WTC11 (cell line): ENCODE results near the gene DIAPH1. TPM values are rescaled to one million over a fixed set of nuclear protein-coding genes. Genes with fewer than 3 reads are reported as not detected.
A peak's percentile ranks its signal among the peaks of the same experiment; 100 is the strongest.

ENCODE experiments used
- ATAC-seq: fragments of 200-7000 bp; cut with Tn5 transposase; 2 replicates; pipeline ENCODE4 v1.10.0; 2021; ENCODE audit warnings: mild to moderate bottlenecking, moderate library complexity
- CTCF ChIA-PET: fragments of 300-600 bp; sonication (Branson Sonifier 250); formaldehyde crosslinking; loops from one replicate; lab custom pipeline; 2021; ENCODE audit warnings: antibody characterized with exemption; lab: Charles Lee
- POLR2A ChIA-PET: fragments of 350-600 bp; sonication (Branson Sonifier 250); formaldehyde crosslinking; loops from one replicate; lab custom pipeline; 2021; ENCODE audit warnings: antibody characterized with exemption; lab: Charles Lee
- DNase-seq: peaks from one replicate; pipeline ENCODE4 v3.0.0; 2021; ENCODE audit warnings: low spot score
- H3K27ac Mint-ChIP-seq: 2 replicates; pipeline ENCODE4 v1.8.0; 2021; ENCODE audit warnings: mixed read lengths
- H3K27me3 Mint-ChIP-seq: 2 replicates; pipeline ENCODE4 v1.8.0; 2021; ENCODE audit warnings: low read depth, mild to moderate bottlenecking, moderate library complexity, mixed read lengths
- H3K36me3 Mint-ChIP-seq: 2 replicates; pipeline ENCODE4 v1.8.0; 2021; ENCODE audit warnings: mixed read lengths
- H3K4me1 Mint-ChIP-seq: 2 replicates; pipeline ENCODE4 v1.8.0; 2022; ENCODE audit warnings: mixed read lengths
- H3K4me3 Mint-ChIP-seq: 2 replicates; pipeline ENCODE4 v1.8.0; 2021; ENCODE audit warnings: mild to moderate bottlenecking, moderate library complexity, mixed read lengths
- H3K9me3 Mint-ChIP-seq: 2 replicates; pipeline ENCODE4 v1.8.0; 2021; ENCODE audit warnings: mixed read lengths
- ATF2 ChIP-seq: sonication (generic); formaldehyde crosslinking; IDR thresholded peaks from 2 replicates; pipeline ENCODE4 v1.8.1; 2022; ENCODE audit warnings: low read depth, missing genetic modification reagents, borderline replicate concordance
- CREB1 ChIP-seq: sonication (generic); formaldehyde crosslinking; IDR thresholded peaks from 2 replicates; pipeline ENCODE4 v1.8.0; 2023; ENCODE audit warnings: mild to moderate bottlenecking, missing genetic modification reagents
- CREM ChIP-seq: sonication (generic); formaldehyde crosslinking; IDR thresholded peaks from 2 replicates; pipeline ENCODE4 v1.8.1; 2022; ENCODE audit warnings: mild to moderate bottlenecking, missing genetic modification reagents, moderate library complexity
- CTCF ChIP-seq: fragments of 200-600 bp; IDR thresholded peaks from 2 replicates; pipeline ENCODE4 v1.8.0; 2022; ENCODE audit warnings: antibody characterized with exemption
- ESRRA ChIP-seq: sonication (generic); formaldehyde crosslinking; IDR thresholded peaks from 2 replicates; pipeline ENCODE4 v1.8.1; 2022; ENCODE audit warnings: mild to moderate bottlenecking, missing genetic modification reagents, borderline replicate concordance
- FOXK1 ChIP-seq: sonication (generic); formaldehyde crosslinking; IDR thresholded peaks from 2 replicates; pipeline ENCODE4 v1.8.0; 2022; ENCODE audit warnings: mild to moderate bottlenecking, moderate library complexity, missing genetic modification reagents
- JAZF1 ChIP-seq: fragments of 250-450 bp; sonication (Bioruptor Pico); IDR thresholded peaks from 2 replicates; pipeline ENCODE4 v1.9.0; 2021; ENCODE audit warnings: moderate library complexity, mild to moderate bottlenecking, inconsistent platforms
- NFATC4 ChIP-seq: fragments of 250-450 bp; sonication (Bioruptor Pico); IDR thresholded peaks from 2 replicates; pipeline ENCODE4 v1.9.0; 2021; ENCODE audit warnings: mild to moderate bottlenecking
- NFYB ChIP-seq: sonication (generic); formaldehyde crosslinking; conservative IDR thresholded peaks from 2 replicates; pipeline ENCODE4 v1.8.0; 2022; ENCODE audit warnings: low read depth, missing genetic modification reagents
- PREB ChIP-seq: sonication (generic); formaldehyde crosslinking; IDR thresholded peaks from 2 replicates; pipeline ENCODE4 v1.8.1; 2022; ENCODE audit warnings: mild to moderate bottlenecking, missing genetic modification reagents, moderate library complexity, borderline replicate concordance
- RORB ChIP-seq: fragments of 250-450 bp; sonication (Bioruptor Pico); IDR thresholded peaks from 2 replicates; pipeline ENCODE4 v1.9.0; 2021; ENCODE audit warnings: mild to moderate bottlenecking
- SMAD3 ChIP-seq: sonication (generic); formaldehyde crosslinking; IDR thresholded peaks from 2 replicates; pipeline ENCODE4 v1.8.0; 2022; ENCODE audit warnings: missing genetic modification reagents, mild to moderate bottlenecking, borderline replicate concordance
- SMAD4 ChIP-seq: sonication (generic); formaldehyde crosslinking; IDR thresholded peaks from 2 replicates; pipeline ENCODE4 v1.8.0; 2022; ENCODE audit warnings: mild to moderate bottlenecking, missing genetic modification reagents
- SOX15 ChIP-seq: fragments of 250-450 bp; sonication (Bioruptor Pico); IDR thresholded peaks from 2 replicates; pipeline ENCODE4 v1.9.0; 2021; ENCODE audit warnings: mild to moderate bottlenecking
- SP1 ChIP-seq: sonication (generic); formaldehyde crosslinking; conservative IDR thresholded peaks from 2 replicates; pipeline ENCODE4 v1.8.1; 2022; ENCODE audit warnings: missing genetic modification reagents
- TEAD4 ChIP-seq: sonication (generic); formaldehyde crosslinking; IDR thresholded peaks from 2 replicates; pipeline ENCODE4 v1.8.0; 2022; ENCODE audit warnings: mild to moderate bottlenecking, missing genetic modification reagents
- USF1 ChIP-seq: sonication (generic); formaldehyde crosslinking; IDR thresholded peaks from 2 replicates; pipeline ENCODE4 v1.8.0; 2022; ENCODE audit warnings: mild to moderate bottlenecking, missing genetic modification reagents
- USF2 ChIP-seq: sonication (generic); formaldehyde crosslinking; IDR thresholded peaks from 2 replicates; pipeline ENCODE4 v1.8.1; 2023; ENCODE audit warnings: mild to moderate bottlenecking, missing genetic modification reagents, moderate library complexity
- ZBTB21 ChIP-seq: sonication (generic); formaldehyde crosslinking; IDR thresholded peaks from 2 replicates; pipeline ENCODE4 v1.8.1; 2023; ENCODE audit warnings: mild to moderate bottlenecking, missing genetic modification reagents, borderline replicate concordance
- ZNF121 ChIP-seq: sonication (generic); formaldehyde crosslinking; IDR thresholded peaks from 2 replicates; pipeline ENCODE4 v1.8.0; 2023; ENCODE audit warnings: missing genetic modification reagents
- ZSCAN18 ChIP-seq: fragments of 250-450 bp; sonication (Bioruptor Pico); IDR thresholded peaks from 2 replicates; pipeline ENCODE4 v2.1.2; 2022; ENCODE audit warnings: mild to moderate bottlenecking, moderate library complexity
- total RNA-seq: library from RNA; stranded (reverse); gene quantifications from 3 replicates; pipeline ENCODE4 v1.2.3, GENCODE V29; 2021

Gene DIAPH1
- total RNA-seq, 1 experiment from 2014 or later = 109 TPM

GRCh38 chr5:141564216-141564692 lies 54.5 kb downstream of the DIAPH1 start (continued):
- TF ChIP-seq ZSCAN18 = no peak
- peak; percentile 95 for TF ChIP-seq FOXK1

GRCh38 chr5:141560725-141561483 lies 57.9 kb downstream of the DIAPH1 start:
- peaks cover 42% of the 10 kb centered on the region for H3K4me1 Mint-ChIP-seq
- peaks cover 18% of the 10 kb centered on the region for H3K36me3 Mint-ChIP-seq
- ATAC-seq = peak; percentile 90
- ChIA-PET CTCF (interaction anchor here (0.6 to 2.0 kb wide), 53 partner anchors 11 to 439 kb away, joined by 3 to 43 read pairs (median 5); partner anchors contain the start of genes DIAPH1, FCHSD1, HDAC3 and PCDHB10), POLR2A (interaction anchor here (0.6 kb wide), 2 partner anchors 139 to 466 kb away, joined by 3 read pairs; partner anchors contain the start of genes PCDHB2 and PCDHGA11)
- DNase-seq = peak; percentile 75
- peak overlapping the region; percentile 97 for H3K27ac Mint-ChIP-seq
- no peaks in the 10 kb centered on the region for H3K27me3 Mint-ChIP-seq
- peak overlapping the region; percentile 64 for H3K4me3 Mint-ChIP-seq
- H3K9me3 Mint-ChIP-seq = peaks cover 4% of the 10 kb centered on the region; the same call in 1 of the 2 replicates
- TF ChIP-seq SOX15 (CRISPR knock-in tag) (no peak), ZBTB21 (CRISPR knock-in tag) (peak; percentile 68), NFYB (peak; percentile 78), CTCF (peak; percentile 64), CREM (0 out of 2 replicates have a peak, but pooled peaks have one; percentile 37), FOXK1 (peak; percentile 49; the same call in 1 of the 2 replicates), ATF2 (CRISPR knock-in tag) (no peak), SMAD3 (CRISPR knock-in tag) (no peak), USF2 (peak; percentile 91), NFATC4 (CRISPR knock-in tag) (no peak), USF1 (peak; percentile 86), RORB (no peak), ESRRA (no peak), ZNF121 (CRISPR knock-in tag) (no peak), ZSCAN18 (no peak), SMAD4 (CRISPR knock-in tag) (no peak), SP1 (CRISPR knock-in tag) (peak; percentile 56), TEAD4 (CRISPR knock-in tag) (no peak), PREB (no peak), CREB1 (CRISPR knock-in tag) (no peak), JAZF1 (no peak)
